IMR-90 (cell line): Measurements from ENCODE around the gene KMT2E. TPM values are rescaled to one million over a fixed set of nuclear protein-coding genes. Genes with fewer than 3 reads are reported as not detected.

Experiments used
- ATAC-seq: fragments of 200-7000 bp; cut with Tn5 transposase; 2 replicates; pipeline ENCODE4 v1.9.1; 2020; ENCODE audit warnings: low read depth, mild to moderate bottlenecking, moderate library complexity
- BruUV-seq: library from RNA; stranded (reverse); fragments of 400-500 nt; replicated peaks from 2 replicates; lab custom pipeline; 2021; lab: Mats Ljungman, UMichigan
- CTCF ChIA-PET: fragments of 300-600 bp; formaldehyde crosslinking; extraction: SDS; loops from one replicate; lab custom pipeline; 2021; ENCODE audit warnings: antibody characterized with exemption; lab: Yijun Ruan, JAX
- POLR2A ChIA-PET: fragments of 300-600 bp; sonication (Branson Sonifier 250); formaldehyde crosslinking; loops from one replicate; lab custom pipeline; 2022; ENCODE audit warnings: antibody characterized with exemption; ENCODE audit not compliant: unreplicated experiment; lab: Charles Lee
- DNase-seq: peaks from one replicate; pipeline ENCODE4 v3.0.0; 2013
- H2AFZ ChIP-seq: replicated peaks from 2 replicates; pipeline ENCODE3; 2013; ENCODE audit warnings: low read length, mild to moderate bottlenecking; ENCODE audit not compliant: poor library complexity
- H2AK5ac ChIP-seq: 2 replicates; pipeline ENCODE4 v1.6.1; 2013; ENCODE audit warnings: low read depth, low read length, inconsistent platforms
- H2AK9ac ChIP-seq: replicated peaks from 2 replicates; pipeline ENCODE3; 2013; ENCODE audit warnings: mild to moderate bottlenecking, low read depth, low read length, moderate library complexity; ENCODE audit not compliant: poor library complexity
- H2BK120ac ChIP-seq: 2 replicates; pipeline ENCODE4 v1.6.1; 2013; ENCODE audit warnings: low read depth, low read length, inconsistent platforms
- H2BK15ac ChIP-seq: 3 replicates; pipeline ENCODE4 v1.6.1; 2013; ENCODE audit warnings: low read depth, low read length, inconsistent platforms
- H2BK20ac ChIP-seq: 2 replicates; pipeline ENCODE4 v1.6.1; 2013; ENCODE audit warnings: low read depth, mild to moderate bottlenecking, inconsistent platforms, low read length, moderate library complexity
- H2BK5ac ChIP-seq: 2 replicates; pipeline ENCODE4 v1.6.1; 2013; ENCODE audit warnings: mild to moderate bottlenecking, low read depth, low read length, inconsistent platforms; ENCODE audit not compliant: poor library complexity, severe bottlenecking
- H3K14ac ChIP-seq: replicated peaks from 2 replicates; pipeline ENCODE4 v1.6.1; 2013; ENCODE audit warnings: low read depth, low read length, inconsistent platforms
- H3K18ac ChIP-seq: 2 replicates; pipeline ENCODE4 v1.6.1; 2013; ENCODE audit warnings: low read depth, low read length, control low read depth
- H3K23ac ChIP-seq: 2 replicates; pipeline ENCODE4 v1.6.1; 2013; ENCODE audit warnings: low read depth, low read length, inconsistent platforms
- H3K27ac ChIP-seq: 2 replicates; pipeline ENCODE4 v1.5.1; 2013; ENCODE audit warnings: mild to moderate bottlenecking, control low read depth, low read length; ENCODE audit not compliant: insufficient read depth
- H3K27me3 ChIP-seq: 2 replicates; pipeline ENCODE4 v1.6.1; 2013; ENCODE audit warnings: low read length; ENCODE audit not compliant: control insufficient read depth, insufficient read depth
- H3K36me3 ChIP-seq: 2 replicates; pipeline ENCODE4 v1.6.1; 2013; ENCODE audit warnings: low read length, mixed read lengths; ENCODE audit not compliant: control insufficient read depth, insufficient read depth
- H3K4ac ChIP-seq: 2 replicates; pipeline ENCODE4 v1.6.1; 2013; ENCODE audit warnings: low read depth, low read length, inconsistent platforms
- H3K4me1 ChIP-seq: 2 replicates; pipeline ENCODE4 v1.6.1; 2013; ENCODE audit warnings: low read length, mixed read lengths; ENCODE audit not compliant: control insufficient read depth, insufficient read depth
- H3K4me2 ChIP-seq: 2 replicates; pipeline ENCODE4 v1.6.1; 2013; ENCODE audit warnings: low read depth, mild to moderate bottlenecking, control low read depth, low read length, moderate library complexity
- H3K4me3 ChIP-seq: 2 replicates; pipeline ENCODE4 v1.5.1; 2013; ENCODE audit warnings: low read depth, mild to moderate bottlenecking, control low read depth, low read length, moderate library complexity; ENCODE audit not compliant: insufficient read depth
- H3K56ac ChIP-seq: 2 replicates; pipeline ENCODE4 v1.6.1; 2013; ENCODE audit warnings: low read length, inconsistent platforms; ENCODE audit not compliant: insufficient read depth; ENCODE audit errors: extremely low read depth
- H3K79me1 ChIP-seq, 2 experiments: 2 replicates each; pipeline ENCODE4 v1.6.1; 2013; ENCODE audit warnings: low read length in 2 of 2, inconsistent platforms in 1 of 2, low read depth in 1 of 2
- H3K9ac ChIP-seq: 2 replicates; pipeline ENCODE4 v1.6.1; 2013; ENCODE audit warnings: low read depth, low read length, control low read depth
- H3K9me1 ChIP-seq: 2 replicates; pipeline ENCODE4 v1.6.1; 2013; ENCODE audit warnings: low read length, inconsistent platforms; ENCODE audit not compliant: insufficient read depth
- H3K9me3 ChIP-seq: 2 replicates; pipeline ENCODE4 v1.6.1; 2013; ENCODE audit warnings: low read length; ENCODE audit not compliant: control insufficient read depth, insufficient read depth
- H4K20me1 ChIP-seq: 2 replicates; pipeline ENCODE4 v1.6.1; 2013; ENCODE audit warnings: low read length, inconsistent platforms; ENCODE audit not compliant: insufficient read depth
- H4K5ac ChIP-seq: 2 replicates; pipeline ENCODE4 v1.6.1; 2013; ENCODE audit warnings: mild to moderate bottlenecking, low read depth, low read length, control low read depth
- H4K8ac ChIP-seq, 2 experiments: 2 replicates each; pipeline ENCODE4 v1.6.1; 2013; ENCODE audit warnings: low read depth in 2 of 2, low read length in 2 of 2, control low read depth in 1 of 2, inconsistent platforms in 1 of 2
- H4K91ac ChIP-seq: 2 replicates; pipeline ENCODE4 v1.6.1; 2013; ENCODE audit warnings: low read depth, low read length, inconsistent platforms; ENCODE audit not compliant: insufficient read depth
- CHD1 ChIP-seq: IDR thresholded peaks from 2 replicates; pipeline ENCODE4 v1.6.1; 2012; ENCODE audit warnings: low read depth, low read length, improper control_type of control experiment
- RFX5 ChIP-seq: IDR thresholded peaks from 2 replicates; pipeline ENCODE4 v1.8.0; 2012; ENCODE audit warnings: low read depth, mild to moderate bottlenecking, low read length, moderate library complexity
- WGBS, 2 experiments: methylation state at CpG; one replicate each; pipeline versions ENCODE4 v1.1.5 to v1.1.7; 2013; ENCODE audit warnings: missing lambda C conversion rate in 2 of 2; ENCODE audit not compliant: insufficient read length in 1 of 2; ENCODE audit errors: extremely low coverage in 2 of 2; 5-methylcytosine and 5-hydroxymethylcytosine counted together
- dilution Hi-C: fragments of 300-500 bp; cut with HindIII; formaldehyde crosslinking; loops from one replicate; pipeline ENCODE4 v1.14.3; 2018; ENCODE audit warnings: low sequenced_read_pairs; ENCODE audit not compliant: unreplicated experiment
- in situ Hi-C: fragments of 300-500 bp; cut with MboI; formaldehyde crosslinking; loops from 3 replicates; pipeline ENCODE4 v1.14.3; 2019; ENCODE audit warnings: low sequenced_read_pairs, inconsistent platforms, mixed read lengths
- intact Hi-C: fragments of 100-400 bp; cut with micrococcal nuclease; formaldehyde crosslinking; loops from 2 replicates; pipeline ENCODE4 v1.10.0; 2022
- polyA plus RNA-seq, 3 experiments: library from polyadenylated mRNA; depleted of rRNA; stranded (reverse); fragments of >200 nt; gene quantifications; 2 replicates each; pipeline ENCODE4 v1.2.3, GENCODE V29; 2012; ENCODE audit warnings: low replicate concordance in 1 of 3
- total RNA-seq: library from RNA; depleted of rRNA; stranded (reverse); fragments of >200 nt; gene quantifications from 2 replicates; pipeline ENCODE4 v1.2.3, GENCODE V29; 2012
- TF ChIP-seq, protein P1 (sequence below): conservative IDR thresholded peaks from 2 replicates; pipeline ENCODE4 v1.5.1; 2012; ENCODE audit warnings: mild to moderate bottlenecking, low read depth, low read length, improper control_type of control experiment

Gene KMT2E
- total and polyA plus RNA-seq, 2 of the 4 experiments (the other 2 are of a cell fraction): 16.8 to 79.2 TPM

DNA sequence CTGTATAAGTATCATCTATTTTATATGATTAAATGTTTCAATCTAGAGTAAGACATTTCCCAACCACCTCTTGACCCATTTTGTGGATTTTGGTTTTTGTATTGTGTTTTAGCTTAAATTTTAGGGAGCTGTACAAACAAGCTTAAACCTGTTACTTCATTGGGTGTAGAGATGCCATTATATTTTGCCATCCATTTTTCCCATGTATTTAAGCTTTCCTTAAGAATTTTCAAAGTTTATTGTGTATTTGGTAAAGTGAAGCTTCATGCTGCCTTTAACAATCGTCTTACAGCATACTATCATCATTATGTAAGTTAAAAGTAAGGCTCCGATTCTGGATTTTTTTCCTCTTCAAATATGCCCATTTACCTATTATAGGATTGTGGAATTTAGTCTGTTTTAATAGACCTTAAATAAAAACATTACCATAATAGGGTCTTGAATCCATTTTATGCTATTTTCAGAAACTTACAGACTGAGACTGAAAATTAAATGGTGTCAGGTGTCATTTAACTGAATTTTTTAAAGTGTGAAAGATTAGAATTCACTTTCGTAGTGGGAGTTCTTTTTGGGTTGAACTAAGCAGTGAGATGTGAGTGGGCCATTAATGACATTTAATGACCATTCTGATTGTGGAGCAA, 2.2 kb downstream of the KMT2E start:
- Histone ChIP-seq H4K20me1 (peaks cover 48% of the 10 kb centered on the region), H2BK120ac (0 out of 2 replicates have a peak overlapping the region, but pooled peaks have one; percentile 25), H3K4me2 (peak overlapping the region; percentile 77), H2BK5ac (peak overlapping the region; percentile 96), H2AFZ (no peak overlapping the region), H3K9me3 (no peaks in the 10 kb centered on the region), H3K27ac (peak overlapping the region; percentile 40; the same call in 1 of the 2 replicates), H3K9me1 (peaks cover 2% of the 10 kb centered on the region; the same call in 1 of the 2 replicates), H3K9ac (peak overlapping the region; percentile 100), H3K14ac (peak overlapping the region; percentile 82; the same call in 1 of the 2 replicates), H4K5ac (no peak overlapping the region), H2BK20ac (no peak overlapping the region; the same call in 1 of the 2 replicates), H4K91ac (no peak overlapping the region), H3K23ac (peak overlapping the region; percentile 97; the same call in 1 of the 2 replicates), H3K79me1 (peaks cover 0 to 16% of the 10 kb centered on the region in 2 experiments; a peak in 2 of 4 replicates), H3K4me3 (peak overlapping the region; percentile 92), H4K8ac (no peak overlapping the region; a peak in 1 of 4 replicates), H3K18ac (no peak overlapping the region), H3K36me3 (no peaks in the 10 kb centered on the region), H3K56ac (peak overlapping the region; percentile 82), H2AK9ac (no peak overlapping the region), H3K4ac (peak overlapping the region; percentile 36; the same call in 1 of the 2 replicates), H3K4me1 (peaks cover 4% of the 10 kb centered on the region; the same call in 1 of the 2 replicates), H2AK5ac (no peak overlapping the region), H3K27me3 (no peaks in the 10 kb centered on the region), H2BK15ac (no peak overlapping the region)
- in situ Hi-C loops (no loop called here), dilution Hi-C loops (no loop called here), intact Hi-C loops (loop anchor here (5.0 kb wide), 1 partner anchor 41 kb away; no protein-coding TSS in a partner anchor)
- DNase-seq (no peak), ATAC-seq (no peak)
- ChIA-PET POLR2A (no interaction called here), CTCF (interaction anchor here (1.4 kb wide), 1 partner anchor 36 kb away, joined by 3 read pairs; no protein-coding TSS in a partner anchor)
- TF ChIP-seq, protein P1, sequence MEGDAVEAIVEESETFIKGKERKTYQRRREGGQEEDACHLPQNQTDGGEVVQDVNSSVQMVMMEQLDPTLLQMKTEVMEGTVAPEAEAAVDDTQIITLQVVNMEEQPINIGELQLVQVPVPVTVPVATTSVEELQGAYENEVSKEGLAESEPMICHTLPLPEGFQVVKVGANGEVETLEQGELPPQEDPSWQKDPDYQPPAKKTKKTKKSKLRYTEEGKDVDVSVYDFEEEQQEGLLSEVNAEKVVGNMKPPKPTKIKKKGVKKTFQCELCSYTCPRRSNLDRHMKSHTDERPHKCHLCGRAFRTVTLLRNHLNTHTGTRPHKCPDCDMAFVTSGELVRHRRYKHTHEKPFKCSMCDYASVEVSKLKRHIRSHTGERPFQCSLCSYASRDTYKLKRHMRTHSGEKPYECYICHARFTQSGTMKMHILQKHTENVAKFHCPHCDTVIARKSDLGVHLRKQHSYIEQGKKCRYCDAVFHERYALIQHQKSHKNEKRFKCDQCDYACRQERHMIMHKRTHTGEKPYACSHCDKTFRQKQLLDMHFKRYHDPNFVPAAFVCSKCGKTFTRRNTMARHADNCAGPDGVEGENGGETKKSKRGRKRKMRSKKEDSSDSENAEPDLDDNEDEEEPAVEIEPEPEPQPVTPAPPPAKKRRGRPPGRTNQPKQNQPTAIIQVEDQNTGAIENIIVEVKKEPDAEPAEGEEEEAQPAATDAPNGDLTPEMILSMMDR: no peak
- TF ChIP-seq CHD1: 0 out of 2 replicates have a peak, but pooled peaks have one; percentile 57
- TF ChIP-seq RFX5: no peak
- 0% methylated on average over 1 of the region's 3 CpGs; no CpG with 5 or more reads in 1 of the 2 experiments for WGBS, 2 experiments
- BruUV-seq: no TSS peak
